Esophagus squamous epithelium (tissue), 4 donors: Measurements from ENCODE around the gene ELF2.

Experiments
- CTCF ChIP-seq, 6 experiments: fragments of 450-650 bp in 4 of 6; fragments of 200-600 bp in 2 of 6; sonication (generic) in 2 of 6; IDR thresholded peaks; one replicate each; pipeline ENCODE4 v1.5.1; 2016 to 2019; ENCODE audit warnings: antibody characterized with exemption in 6 of 6, mild to moderate bottlenecking in 4 of 6, moderate library complexity in 4 of 6
- POLR2A ChIP-seq, 4 donors: fragments of 450-650 bp; IDR thresholded peaks; one replicate each; pipeline ENCODE4 v1.6.1; 2017; ENCODE audit warnings: antibody characterized with exemption in 4 of 4, mild to moderate bottlenecking in 4 of 4, moderate library complexity in 3 of 4

GRCh38 chr4:139017861-139018260, 159.2 kb downstream of the ELF2 start:
- TF ChIP-seq CTCF (IDR thresholded peaks at IDR 0.05), result no peak
- no peak for TF ChIP-seq POLR2A (IDR thresholded peaks at IDR 0.05)
